SK-N-SH (cell line): ENCODE measurements around the gene R3HDM4. TPM values are rescaled to one million over a fixed set of nuclear protein-coding genes. Genes with fewer than 3 reads are reported as not detected.

Source experiments
- CTCF ChIA-PET: fragments of 300-600, 350-600 bp; formaldehyde crosslinking; extraction: SDS; loops from one replicate; lab custom pipeline; 2021; lab: Yijun Ruan, JAX
- POLR2A ChIA-PET: fragments of 350-600 bp; sonication (Branson Sonifier 250); formaldehyde crosslinking; extraction: SDS; loops from one replicate; lab custom pipeline; 2020; ENCODE audit warnings: antibody characterized with exemption, inconsistent platforms; lab: Yijun Ruan, JAX
- DNase-seq: peaks from one replicate; pipeline ENCODE4 v3.0.0; 2012
- H2AFZ ChIP-seq: fragments of 200-600 bp; sonication (generic); 2 replicates; pipeline ENCODE4 v1.8.1; 2016; ENCODE audit warnings: antibody characterized with exemption, mild to moderate bottlenecking, low read depth
- H3F3A ChIP-seq: fragments of 200-600 bp; sonication (generic); replicated peaks from 2 replicates; pipeline ENCODE3; 2016; ENCODE audit warnings: antibody characterized with exemption, mild to moderate bottlenecking; ENCODE audit not compliant: insufficient read depth
- H3K27ac ChIP-seq, 2 experiments: fragments of 200-500 bp in 1 of 2; fragments of 200-600 bp in 1 of 2; sonication (Bioruptor generic) in 1 of 2; sonication (generic), shearing (Covaris generic) in 1 of 2; 2 replicates each; pipeline versions ENCODE4 v1.5.1 to v1.6.1; 2014 to 2016; ENCODE audit warnings: low read depth in 2 of 2, inconsistent platforms in 1 of 2, low read length in 1 of 2, mild to moderate bottlenecking in 1 of 2, mixed read lengths in 1 of 2
- H3K27me3 ChIP-seq: fragments of 200-600 bp; sonication (generic), shearing (Covaris generic); 2 replicates; pipeline ENCODE4 v1.6.1; 2016; ENCODE audit warnings: mixed run types; ENCODE audit not compliant: insufficient read depth
- H3K36me3 ChIP-seq, 2 experiments: fragments of 200-500 bp in 1 of 2; fragments of 200-600 bp in 1 of 2; sonication (Bioruptor generic) in 1 of 2; sonication (generic) in 1 of 2; replicated peaks in 1 of 2; 2 replicates each; pipeline versions ENCODE3 to v1.5.1; 2014 to 2016; ENCODE audit warnings: low read length in 1 of 2, mild to moderate bottlenecking in 1 of 2; ENCODE audit not compliant: insufficient read depth in 2 of 2, control insufficient read depth in 1 of 2
- H3K4me1 ChIP-seq, 2 experiments: fragments of 200-500 bp in 1 of 2; fragments of 200-600 bp in 1 of 2; sonication (Bioruptor generic) in 1 of 2; sonication (generic), shearing (Covaris generic) in 1 of 2; 2 replicates each; pipeline versions ENCODE4 v1.5.1 to v1.6.1; 2014 to 2016; ENCODE audit warnings: low read depth in 1 of 2, low read length in 1 of 2, mixed run types in 1 of 2; ENCODE audit not compliant: insufficient read depth in 2 of 2, control insufficient read depth in 1 of 2
- H3K4me2 ChIP-seq: fragments of 200-600 bp; sonication (generic), shearing (Covaris generic); 2 replicates; pipeline ENCODE4 v1.6.1; 2017; ENCODE audit warnings: mixed run types
- H3K4me3 ChIP-seq, 2 experiments: fragments of 200-500 bp in 1 of 2; fragments of 200-600 bp in 1 of 2; sonication (Bioruptor generic) in 1 of 2; sonication (generic), shearing (Covaris generic) in 1 of 2; 2 replicates each; pipeline versions ENCODE4 v1.5.1 to v1.8.1; 2014 to 2016; ENCODE audit warnings: low read depth in 2 of 2, inconsistent platforms in 1 of 2, low read length in 1 of 2, mild to moderate bottlenecking in 1 of 2, mixed read lengths in 1 of 2, moderate library complexity in 1 of 2
- H3K79me2 ChIP-seq: fragments of 200-600 bp; sonication (generic); 2 replicates; pipeline ENCODE4 v1.8.1; 2017; ENCODE audit warnings: mild to moderate bottlenecking; ENCODE audit not compliant: insufficient read depth
- H3K9ac ChIP-seq: fragments of 200-600 bp; sonication (generic); 2 replicates; pipeline ENCODE4 v1.6.1; 2017; ENCODE audit warnings: mixed run types
- H3K9me2 ChIP-seq: fragments of 200-600 bp; sonication (generic); 2 replicates; pipeline ENCODE4 v1.6.1; 2017; ENCODE audit warnings: mixed run types
- H3K9me3 ChIP-seq: fragments of 200-600 bp; sonication (generic); 2 replicates; pipeline ENCODE4 v1.6.1; 2017; ENCODE audit warnings: mixed run types, mild to moderate bottlenecking, moderate library complexity
- H4K20me1 ChIP-seq: fragments of 200-600 bp; sonication (generic); 2 replicates; pipeline ENCODE4 v1.6.1; 2017; ENCODE audit warnings: mild to moderate bottlenecking, mixed run types; ENCODE audit not compliant: insufficient read depth
- EP300 ChIP-seq, 2 experiments: IDR thresholded peaks; 2 replicates each; pipeline versions ENCODE4 v1.4.0 to v1.6.1; 2012; ENCODE audit warnings: borderline replicate concordance in 1 of 2, low read depth in 1 of 2, low read length in 1 of 2
- GABPA ChIP-seq: IDR thresholded peaks from 2 replicates; pipeline ENCODE4 v1.4.0; 2012; ENCODE audit warnings: low read depth, mild to moderate bottlenecking
- IRF3 ChIP-seq: fragments of 150-350 bp; IDR thresholded peaks from 2 replicates; pipeline ENCODE4 v1.6.1; 2016; ENCODE audit warnings: mild to moderate bottlenecking, low read depth, low read length
- NFIC ChIP-seq: IDR thresholded peaks from 2 replicates; pipeline ENCODE4 v1.4.0; 2012; ENCODE audit warnings: borderline replicate concordance
- SMC3 ChIP-seq: IDR thresholded peaks from 2 replicates; pipeline ENCODE4 v1.6.1; 2012; ENCODE audit warnings: low read depth, low read length, improper control_type of control experiment
- TCF12 ChIP-seq: IDR thresholded peaks from 2 replicates; pipeline ENCODE4 v1.4.0; 2012
- YY1 ChIP-seq: IDR thresholded peaks from 2 replicates; pipeline ENCODE4 v1.4.0; 2012; ENCODE audit warnings: low read depth, mild to moderate bottlenecking
- WGBS: methylation state at CpG from one replicate; pipeline ENCODE4 v1.1.6; 2017; ENCODE audit warnings: low lambda C conversion rate; 5-methylcytosine and 5-hydroxymethylcytosine counted together
- polyA plus RNA-seq, 3 experiments: library from polyadenylated mRNA; depleted of rRNA; stranded (reverse); fragments of >200 nt; gene quantifications; 2 replicates each; pipeline ENCODE4 v1.2.3, GENCODE V29; 2012
- TF ChIP-seq, protein P1 (sequence below): fragments of 200-600 bp; sonication (generic); IDR thresholded peaks from 2 replicates; pipeline ENCODE4 v1.6.1; 2017; ENCODE audit warnings: antibody characterized with exemption, mild to moderate bottlenecking, moderate library complexity
- TF ChIP-seq, protein P2 (sequence below): IDR thresholded peaks from 2 replicates; pipeline ENCODE4 v1.4.0; 2012; ENCODE audit warnings: low read depth
- TF ChIP-seq, protein P3 (sequence below): IDR thresholded peaks from 2 replicates; pipeline ENCODE4; 2012

The R3HDM4 gene
- polyA plus RNA-seq, 1 of the 3 experiments (the other 2 are of a cell fraction): 39.2 TPM

DNA sequence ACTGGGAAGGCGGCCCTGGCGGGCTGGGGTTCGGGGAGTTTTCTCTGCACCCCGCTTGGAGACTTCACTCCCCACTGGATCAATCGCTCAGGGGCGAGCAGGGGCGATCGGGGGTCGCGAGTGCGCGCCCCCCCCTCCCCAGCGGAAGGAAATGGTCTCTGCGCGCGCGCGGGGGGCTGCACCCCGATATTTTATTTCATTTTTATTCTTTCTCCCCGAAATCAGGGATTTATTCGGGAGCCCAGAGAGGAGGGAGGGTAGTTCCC, 13.2 kb upstream of the R3HDM4 start (continued):
- TF ChIP-seq, protein P1, sequence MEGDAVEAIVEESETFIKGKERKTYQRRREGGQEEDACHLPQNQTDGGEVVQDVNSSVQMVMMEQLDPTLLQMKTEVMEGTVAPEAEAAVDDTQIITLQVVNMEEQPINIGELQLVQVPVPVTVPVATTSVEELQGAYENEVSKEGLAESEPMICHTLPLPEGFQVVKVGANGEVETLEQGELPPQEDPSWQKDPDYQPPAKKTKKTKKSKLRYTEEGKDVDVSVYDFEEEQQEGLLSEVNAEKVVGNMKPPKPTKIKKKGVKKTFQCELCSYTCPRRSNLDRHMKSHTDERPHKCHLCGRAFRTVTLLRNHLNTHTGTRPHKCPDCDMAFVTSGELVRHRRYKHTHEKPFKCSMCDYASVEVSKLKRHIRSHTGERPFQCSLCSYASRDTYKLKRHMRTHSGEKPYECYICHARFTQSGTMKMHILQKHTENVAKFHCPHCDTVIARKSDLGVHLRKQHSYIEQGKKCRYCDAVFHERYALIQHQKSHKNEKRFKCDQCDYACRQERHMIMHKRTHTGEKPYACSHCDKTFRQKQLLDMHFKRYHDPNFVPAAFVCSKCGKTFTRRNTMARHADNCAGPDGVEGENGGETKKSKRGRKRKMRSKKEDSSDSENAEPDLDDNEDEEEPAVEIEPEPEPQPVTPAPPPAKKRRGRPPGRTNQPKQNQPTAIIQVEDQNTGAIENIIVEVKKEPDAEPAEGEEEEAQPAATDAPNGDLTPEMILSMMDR: no peak
- TF ChIP-seq SMC3 (no peak), TCF12 (no peak), GABPA (no peak), NFIC (no peak)
- TF ChIP-seq, protein P2, sequence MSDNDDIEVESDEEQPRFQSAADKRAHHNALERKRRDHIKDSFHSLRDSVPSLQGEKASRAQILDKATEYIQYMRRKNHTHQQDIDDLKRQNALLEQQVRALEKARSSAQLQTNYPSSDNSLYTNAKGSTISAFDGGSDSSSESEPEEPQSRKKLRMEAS: no peak

DNA sequence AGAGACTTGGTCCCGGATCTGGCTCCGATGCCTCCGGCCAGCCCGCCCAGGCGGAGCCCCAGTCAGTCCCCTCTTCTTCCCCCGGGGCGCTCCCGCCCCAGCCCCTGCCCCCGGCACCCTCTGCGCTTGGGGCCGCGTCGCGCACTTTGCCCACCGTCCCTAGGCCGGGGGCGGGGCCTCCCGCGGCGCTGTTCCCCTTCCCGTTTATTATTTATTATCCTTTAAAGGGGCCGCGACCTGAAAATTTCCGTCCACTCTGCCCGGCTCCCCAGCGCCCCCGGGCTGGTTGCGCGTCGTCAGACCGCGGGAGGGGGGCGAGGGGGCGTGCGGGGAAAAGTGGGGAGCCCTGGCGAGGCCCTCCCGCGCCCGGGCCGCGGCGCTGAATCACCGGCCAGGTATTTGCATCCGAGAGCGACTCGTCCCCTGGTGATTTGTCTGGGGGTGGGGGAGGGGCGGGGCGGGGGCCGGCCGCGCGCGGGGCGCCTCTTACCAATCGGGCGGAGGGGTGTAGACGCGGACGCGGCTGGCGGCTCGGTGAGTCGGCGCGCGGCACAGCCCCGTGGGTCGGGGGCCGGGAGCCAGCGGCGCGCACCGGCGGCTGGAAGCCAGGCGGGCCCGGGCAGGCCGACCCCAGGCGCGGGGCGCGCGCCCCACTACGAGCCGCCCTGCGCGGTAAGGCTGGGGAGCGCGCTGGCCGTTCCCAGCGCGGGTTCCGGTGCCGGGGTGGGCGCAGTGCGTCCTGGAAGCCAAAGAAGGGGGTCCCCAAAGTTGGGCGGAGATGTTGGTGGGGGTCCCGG, 12.7 kb upstream of the R3HDM4 start, which contains the start of gene ARID3A:
Gene ARID3A, plus strand, starts transcription at position 510 of the 797 bp plus-strand sequence. CDS start 3,494 bp downstream, outside the sequence.
- Histone ChIP-seq H3K4me2 (peak within 1 kb of the TSS; percentile 95), H3K27ac (peak within 1 kb of the TSS; percentile 54 to 85), H3K9me3 (no peaks in the 10 kb centered on the region), H2AFZ (peak within 1 kb of the TSS; percentile 95), H3K4me3 (peak within 1 kb of the TSS; percentile 86 to 91), H3K9ac (peak within 1 kb of the TSS; percentile 87), H3K9me2 (no peaks in the 10 kb centered on the region), H3K4me1 (peaks cover 7 to 18% of the 10 kb centered on the region in 2 experiments; a peak in 1 of 4 replicates), H3F3A (peaks cover 20% of the 10 kb centered on the region), H3K27me3 (peaks cover 8% of the 10 kb centered on the region), H4K20me1 (no peaks in the 10 kb centered on the region), H3K36me3 (peaks cover 0 to 9% of the 10 kb centered on the region in 2 experiments), H3K79me2 (peaks cover 30% of the 10 kb centered on the region)
- peak; percentile 95 for DNase-seq
- ChIA-PET CTCF (interaction anchor here (0.9 to 11.2 kb wide), 2 partner anchors 58 to 62 kb away, joined by 3 to 161 read pairs; partner anchors contain the start of gene WDR18), POLR2A (no interaction called here)
- WGBS: 3% methylated on average over 24 of the region's 97 CpGs
- no peak; a peak in 1 of 4 replicates for TF ChIP-seq EP300 (IDR thresholded peaks at IDR 0.05; ENCODE audit: borderline replicate concordance in 1 of 2, low read depth in 1 of 2, low read length in 1 of 2)
- TF ChIP-seq, protein P2: peak; percentile 47; the same call in 1 of the 2 replicates
- TF ChIP-seq, protein P1: no peak
- TF ChIP-seq, protein P3, sequence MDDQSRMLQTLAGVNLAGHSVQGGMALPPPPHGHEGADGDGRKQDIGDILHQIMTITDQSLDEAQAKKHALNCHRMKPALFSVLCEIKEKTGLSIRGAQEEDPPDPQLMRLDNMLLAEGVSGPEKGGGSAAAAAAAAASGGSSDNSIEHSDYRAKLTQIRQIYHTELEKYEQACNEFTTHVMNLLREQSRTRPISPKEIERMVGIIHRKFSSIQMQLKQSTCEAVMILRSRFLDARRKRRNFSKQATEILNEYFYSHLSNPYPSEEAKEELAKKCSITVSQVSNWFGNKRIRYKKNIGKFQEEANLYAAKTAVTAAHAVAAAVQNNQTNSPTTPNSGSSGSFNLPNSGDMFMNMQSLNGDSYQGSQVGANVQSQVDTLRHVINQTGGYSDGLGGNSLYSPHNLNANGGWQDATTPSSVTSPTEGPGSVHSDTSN: 0 out of 2 replicates have a peak, but pooled peaks have one; percentile 3
- TF ChIP-seq IRF3: peak; percentile 74
- peak; percentile 62; the same call in 1 of the 2 replicates for TF ChIP-seq YY1
